GM12892 (cell line): ENCODE results near the gene KRTAP4-3.
"Not testable (repeated sequence)": the region's sequence is repeated elsewhere in the genome, so short reads cannot be mapped to it uniquely, and the experiment has no call there.

Source experiments
- POLR2A ChIP-seq: IDR thresholded peaks from 2 replicates; pipeline ENCODE4 v1.6.1; 2011; ENCODE audit warnings: low read depth, low read length, control low read depth
- POLR2AphosphoS5 ChIP-seq: IDR thresholded peaks from 2 replicates; pipeline ENCODE4 v1.6.1; 2011; ENCODE audit warnings: low read depth, low read length, control low read depth
- TAF1 ChIP-seq: IDR thresholded peaks from 2 replicates; pipeline ENCODE4 v1.6.1; 2011; ENCODE audit warnings: low read depth, mild to moderate bottlenecking, control low read depth, low read length, borderline replicate concordance

DNA sequence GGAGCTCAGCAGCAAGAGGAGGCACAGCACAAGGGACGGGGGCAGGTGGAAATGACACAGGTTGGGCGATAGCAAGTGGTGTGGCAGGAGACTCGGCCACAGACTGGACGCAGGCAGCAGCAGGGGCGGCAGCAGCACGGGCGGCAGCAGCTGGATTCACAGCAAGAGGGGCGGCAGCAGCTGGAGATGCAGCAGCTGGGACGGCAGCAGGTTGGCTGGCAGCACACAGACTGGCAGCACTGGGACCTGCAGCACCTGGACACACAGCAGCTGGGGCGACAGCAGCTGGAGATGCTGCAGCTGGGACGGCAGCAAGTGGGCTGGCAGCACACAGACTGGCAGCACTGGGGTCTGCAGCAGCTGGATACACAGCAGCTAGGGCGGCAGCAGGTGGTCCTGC lies 28.2 kb downstream of the KRTAP4-3 start:
- not testable (repeated sequence) for TF ChIP-seq POLR2A, TAF1, POLR2AphosphoS5
